PFSK-1 (cell line): ENCODE results near the gene PRR36.

ENCODE experiments used
- FOXP2 ChIP-seq: optimal IDR thresholded peaks from 2 replicates; pipeline ENCODE3; 2011; ENCODE audit warnings: borderline replicate concordance, control low read depth, inconsistent platforms; ENCODE audit not compliant: insufficient read depth; ENCODE audit errors: extremely low read length, extremely low read depth
- POLR2AphosphoS5 ChIP-seq: IDR thresholded peaks from 2 replicates; pipeline ENCODE4 v1.6.1; 2012; ENCODE audit warnings: low read depth, mild to moderate bottlenecking, control low read depth, low read length, moderate library complexity
- SIN3A ChIP-seq: IDR thresholded peaks from 2 replicates; pipeline ENCODE4 v1.6.1; 2012; ENCODE audit warnings: mild to moderate bottlenecking, low read length, moderate library complexity, borderline replicate concordance; ENCODE audit not compliant: insufficient read depth
- TAF1 ChIP-seq: IDR thresholded peaks from 2 replicates; pipeline ENCODE4 v1.6.1; 2012; ENCODE audit warnings: low read length, control low read depth, borderline replicate concordance; ENCODE audit not compliant: insufficient read depth

DNA sequence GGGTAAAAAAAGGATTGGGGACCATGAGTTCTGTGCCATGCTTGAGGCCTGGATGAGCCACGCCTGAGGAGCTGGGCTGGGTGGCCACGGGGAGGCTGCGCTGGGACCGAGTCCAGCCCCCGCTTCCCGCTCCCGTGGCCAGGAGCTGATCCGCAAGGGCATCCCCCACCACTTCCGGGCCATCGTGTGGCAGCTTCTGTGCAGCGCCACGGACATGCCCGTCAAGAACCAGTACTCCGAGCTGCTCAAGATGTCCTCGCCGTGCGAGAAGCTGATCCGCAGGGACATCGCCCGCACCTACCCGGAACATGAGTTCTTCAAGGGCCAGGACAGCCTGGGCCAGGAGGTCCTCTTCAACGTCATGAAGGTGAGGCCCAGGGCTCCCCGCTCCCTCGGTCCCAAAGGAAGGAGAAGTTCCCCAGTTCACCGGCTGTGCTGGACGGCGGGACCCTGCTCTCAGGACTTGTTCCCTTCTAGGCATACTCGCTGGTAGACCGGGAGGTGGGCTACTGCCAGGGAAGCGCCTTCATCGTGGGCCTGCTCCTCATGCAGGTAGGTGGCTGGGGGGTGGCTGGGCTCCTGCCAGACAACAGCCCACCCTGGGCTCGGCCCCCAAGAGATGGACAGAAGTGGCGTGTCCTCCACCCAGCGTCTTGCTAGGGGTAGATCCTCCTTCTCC, 25.3 kb downstream of the PRR36 start:
- TF ChIP-seq POLR2AphosphoS5 (no peak), TAF1 (no peak), SIN3A (no peak), FOXP2 (no peak)
